Naive B cell (primary cell): ENCODE measurements around the gene CDC42. TPM values are rescaled to one million over a fixed set of nuclear protein-coding genes. Genes with fewer than 3 reads are reported as not detected.

Experiments
- ATAC-seq, 2 donors: fragments of 150-1000 bp; cut with Tn5 transposase; 2 replicates each; pipeline ENCODE4 v1.10.0; 2021; ENCODE audit warnings: low read depth in 2 of 2, mild to moderate bottlenecking in 2 of 2, moderate library complexity in 2 of 2
- DNase-seq: peaks from one replicate; pipeline ENCODE4 v3.0.0; 2022
- H3K27ac Mint-ChIP-seq, 6 donors: one replicate each; pipeline ENCODE4 v1.8.0; 2020 to 2022; ENCODE audit warnings: mild to moderate bottlenecking in 6 of 6, mixed read lengths in 6 of 6, moderate library complexity in 5 of 6, inconsistent platforms in 2 of 6
- H3K27me3 Mint-ChIP-seq, 3 donors: one replicate each; pipeline ENCODE4 v1.8.0; 2021 to 2022; ENCODE audit warnings: mixed read lengths in 3 of 3, mild to moderate bottlenecking in 1 of 3
- H3K36me3 Mint-ChIP-seq, 2 donors: one replicate each; pipeline ENCODE4 v1.8.0; 2020 to 2022; ENCODE audit warnings: mixed read lengths in 2 of 2, inconsistent platforms in 1 of 2, mild to moderate bottlenecking in 1 of 2
- H3K4me1 Mint-ChIP-seq, 3 donors: one replicate each; pipeline ENCODE4 v1.8.0; 2020 to 2022; ENCODE audit warnings: mixed read lengths in 3 of 3, inconsistent platforms in 1 of 3, mild to moderate bottlenecking in 1 of 3, moderate library complexity in 1 of 3
- H3K4me3 Mint-ChIP-seq, 8 donors: one replicate each; pipeline ENCODE4 v1.8.0; 2020 to 2022; ENCODE audit warnings: mild to moderate bottlenecking in 8 of 8, mixed read lengths in 8 of 8, moderate library complexity in 8 of 8, inconsistent platforms in 2 of 8
- H3K9me3 Mint-ChIP-seq, 7 donors: one replicate each; pipeline ENCODE4 v1.8.0; 2020 to 2022; ENCODE audit warnings: mixed read lengths in 7 of 7, mild to moderate bottlenecking in 5 of 7, inconsistent platforms in 2 of 7, moderate library complexity in 1 of 7
- polyA plus RNA-seq, 6 donors: library from polyadenylated mRNA; unstranded; fragments of 300-500 nt; fragmentation: Illumina TruSeq; gene quantifications; one replicate each; pipeline ENCODE4 v1.2.3, GENCODE V29; 2021; ENCODE audit warnings: low read depth in 6 of 6

The CDC42 gene
- polyA plus RNA-seq, 6 donors from 2014 or later: 165 to 491 (median 378) TPM

DNA sequence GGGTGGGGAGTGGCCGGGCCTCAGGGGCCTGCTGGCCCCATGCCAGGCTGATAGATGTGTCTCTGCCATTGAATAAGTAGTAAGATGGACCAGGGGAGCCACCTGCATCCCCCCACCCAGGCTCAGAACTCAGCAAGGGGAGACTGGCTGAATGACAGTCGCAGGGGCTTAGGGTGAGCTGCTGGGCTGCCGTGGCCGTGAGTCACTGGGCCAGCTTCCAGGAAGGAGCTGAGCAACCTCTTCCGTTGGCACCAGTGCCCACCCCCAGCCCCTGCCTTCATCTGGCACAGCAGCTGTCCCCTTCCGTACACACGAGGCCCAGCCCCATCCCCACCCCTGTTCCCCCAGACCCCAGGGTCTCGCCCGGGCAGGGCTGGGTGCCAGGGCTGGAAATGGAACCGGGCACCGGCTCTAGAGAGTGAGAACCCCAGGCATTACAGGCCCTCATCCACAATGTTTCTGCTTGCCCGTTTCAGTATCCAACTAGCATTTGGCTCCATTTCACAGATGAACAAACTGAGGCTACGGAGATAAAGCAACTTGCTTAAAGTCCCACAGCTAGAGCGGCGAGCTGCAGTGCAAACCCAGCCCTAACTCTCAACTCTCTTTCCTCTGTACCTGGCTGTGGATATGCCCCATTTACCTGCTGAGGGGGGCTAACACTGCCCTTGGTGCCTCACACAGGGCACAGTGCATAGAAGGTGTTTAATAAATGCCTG is 80.2 kb downstream of the CDC42 start:
- no peak for ATAC-seq
- no peaks in the 10 kb centered on the region for H3K36me3 Mint-ChIP-seq
- no peaks in the 10 kb centered on the region for H3K9me3 Mint-ChIP-seq

DNA sequence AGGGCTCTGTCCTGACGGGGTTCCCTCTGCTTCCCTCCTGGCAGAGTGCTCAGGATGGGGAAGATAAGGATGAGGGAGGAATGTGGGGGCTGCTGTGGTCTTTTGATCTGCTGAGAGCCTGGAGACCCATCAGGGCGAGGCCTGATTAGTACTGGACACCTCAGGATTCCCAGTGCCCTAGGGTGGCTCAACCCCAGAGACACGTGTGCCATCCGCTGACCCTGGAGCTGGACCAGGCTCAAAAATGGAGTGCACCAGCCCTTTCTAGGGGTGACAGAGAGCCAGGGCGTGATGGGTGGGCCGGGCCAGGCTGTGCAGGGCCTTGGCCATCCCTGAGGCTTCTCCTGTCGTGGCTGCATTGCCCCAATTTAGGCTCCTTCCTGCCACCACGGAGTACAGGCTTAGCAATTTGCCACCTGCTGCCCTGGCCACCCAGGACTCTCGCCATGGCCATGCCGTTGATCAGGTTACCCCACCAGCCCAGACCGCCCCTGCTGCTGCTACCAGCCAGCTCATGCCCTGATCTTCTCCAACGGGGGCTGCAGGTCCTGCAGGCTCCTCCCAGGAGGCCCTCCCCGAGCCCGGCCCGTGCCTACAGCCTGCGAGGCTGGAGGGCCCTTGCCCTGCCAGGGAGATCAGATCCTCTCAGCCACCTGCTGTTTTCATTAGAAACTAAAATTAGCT is 80.9 kb downstream of the CDC42 start:
- H3K4me1 Mint-ChIP-seq: peaks cover 7 to 14% (median 11%) of the 10 kb centered on the region in 3 donors
- H3K36me3 Mint-ChIP-seq: no peaks in the 10 kb centered on the region
- no peaks in the 10 kb centered on the region for H3K9me3 Mint-ChIP-seq
- no peak overlapping the region for H3K27ac Mint-ChIP-seq
- DNase-seq: no peak
- peaks cover 0 to 22% (median 9%) of the 10 kb centered on the region in 3 donors for H3K27me3 Mint-ChIP-seq
- no peak overlapping the region for H3K4me3 Mint-ChIP-seq
- ATAC-seq: no peak

More for the DNA sequence above, 80.2 kb downstream of the CDC42 start:
- Mint-ChIP-seq H3K27ac (peak overlapping the region in 1 of 6 donors; percentile 69), H3K4me3 (no peak overlapping the region), H3K4me1 (peaks cover 2 to 10% (median 10%) of the 10 kb centered on the region in 3 donors), H3K27me3 (peaks cover 0 to 20% (median 4%) of the 10 kb centered on the region in 3 donors)
- no peak for DNase-seq

DNA sequence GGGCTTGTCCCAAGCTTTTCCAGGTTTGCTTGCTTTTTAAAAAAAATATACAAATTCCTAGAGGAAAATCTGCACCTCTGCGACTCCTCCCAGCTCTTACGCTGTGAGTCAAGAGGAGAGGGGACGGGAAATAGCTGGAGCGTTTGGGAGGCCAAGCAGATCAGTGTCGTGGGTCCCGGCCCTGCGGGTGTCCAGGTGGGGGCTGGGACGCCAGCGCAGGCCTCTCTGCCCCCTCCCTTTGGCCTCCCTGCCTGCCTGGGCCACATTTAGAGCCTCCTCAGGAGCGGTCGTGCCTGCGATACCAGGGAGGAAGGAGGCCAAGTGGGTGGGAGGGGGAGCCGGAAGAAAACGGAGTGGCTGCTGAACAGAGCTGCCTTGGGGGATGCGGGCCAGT is 81.4 kb downstream of the CDC42 start:
- DNase-seq (no peak), ATAC-seq (no peak)
- Mint-ChIP-seq H3K27me3 (peaks cover 0 to 25% (median 9%) of the 10 kb centered on the region in 3 donors), H3K27ac (no peak overlapping the region), H3K9me3 (no peaks in the 10 kb centered on the region), H3K4me1 (peaks cover 7 to 15% (median 11%) of the 10 kb centered on the region in 3 donors), H3K36me3 (no peaks in the 10 kb centered on the region), H3K4me3 (no peak overlapping the region)

DNA sequence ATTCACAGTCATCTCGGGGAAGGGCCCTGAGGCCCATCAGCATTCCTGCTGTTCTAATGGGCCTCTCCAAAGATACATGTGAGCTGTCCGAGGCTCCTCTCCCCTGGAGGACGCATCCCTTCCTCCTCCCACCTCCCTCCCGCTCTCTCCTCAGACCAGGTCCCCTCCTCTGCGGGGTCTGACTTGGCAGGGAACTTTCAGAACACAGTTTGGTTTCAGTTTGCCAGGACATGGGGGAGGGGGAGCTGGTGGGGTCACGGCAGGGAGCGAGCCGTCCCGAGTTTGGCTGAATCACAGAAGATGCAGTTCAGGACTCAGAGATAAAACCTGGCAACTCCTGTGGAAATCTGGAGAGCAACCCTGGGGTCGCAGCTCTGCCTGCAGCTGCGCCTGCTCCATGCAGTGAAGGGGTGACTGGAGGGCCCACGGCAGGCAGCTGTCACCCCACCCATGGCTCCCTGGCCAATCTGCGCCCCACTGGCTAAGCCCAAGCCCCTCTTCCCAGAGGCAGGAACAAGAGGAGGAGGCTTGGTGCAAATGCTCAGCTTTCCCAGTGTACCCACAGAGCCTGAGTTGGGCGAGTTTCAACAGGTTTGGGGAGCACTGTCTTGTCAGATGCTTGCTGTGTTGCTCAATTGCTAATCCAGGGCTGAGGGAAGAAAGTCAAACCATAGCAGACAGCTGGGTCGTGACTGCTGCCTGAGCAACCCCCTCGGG is 84.7 kb downstream of the CDC42 start:
- peaks cover 11 to 19% (median 17%) of the 10 kb centered on the region in 3 donors for H3K4me1 Mint-ChIP-seq
- no peaks in the 10 kb centered on the region for H3K9me3 Mint-ChIP-seq
- no peak for DNase-seq
- peaks cover 9 to 56% (median 15%) of the 10 kb centered on the region in 3 donors for H3K27me3 Mint-ChIP-seq
- no peak for ATAC-seq
- H3K4me3 Mint-ChIP-seq: peak overlapping the region in 1 of 8 donors; percentile 56
- no peaks in the 10 kb centered on the region for H3K36me3 Mint-ChIP-seq
- H3K27ac Mint-ChIP-seq: no peak overlapping the region

DNA sequence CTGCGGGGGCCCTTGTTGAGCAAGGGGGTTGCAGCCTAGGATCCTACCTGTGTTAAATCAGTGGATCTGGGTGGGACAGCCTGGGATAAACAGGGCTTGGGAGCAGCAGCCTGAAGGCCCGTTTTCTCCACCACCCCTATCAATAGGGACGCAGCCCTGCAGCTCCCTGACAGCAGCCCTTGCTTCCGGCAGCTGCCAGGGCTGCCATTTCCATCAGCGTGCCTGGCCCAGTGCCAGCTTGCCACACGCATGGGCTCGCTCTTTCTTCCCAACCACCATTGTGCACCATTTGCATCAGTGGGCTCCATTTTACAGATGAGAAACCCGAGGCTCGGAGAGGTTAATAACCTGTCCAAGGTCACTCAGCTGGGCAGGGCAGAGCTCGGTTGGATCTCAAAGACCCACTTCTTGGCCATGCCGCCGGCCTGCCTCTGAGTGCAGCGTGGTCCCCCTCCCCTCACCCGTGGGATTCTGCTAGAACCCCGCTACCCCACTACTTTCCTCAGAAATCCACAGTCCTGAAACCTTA is 86.6 kb downstream of the CDC42 start:
- H3K4me1 Mint-ChIP-seq: peaks cover 17 to 25% (median 25%) of the 10 kb centered on the region in 3 donors

DNA sequence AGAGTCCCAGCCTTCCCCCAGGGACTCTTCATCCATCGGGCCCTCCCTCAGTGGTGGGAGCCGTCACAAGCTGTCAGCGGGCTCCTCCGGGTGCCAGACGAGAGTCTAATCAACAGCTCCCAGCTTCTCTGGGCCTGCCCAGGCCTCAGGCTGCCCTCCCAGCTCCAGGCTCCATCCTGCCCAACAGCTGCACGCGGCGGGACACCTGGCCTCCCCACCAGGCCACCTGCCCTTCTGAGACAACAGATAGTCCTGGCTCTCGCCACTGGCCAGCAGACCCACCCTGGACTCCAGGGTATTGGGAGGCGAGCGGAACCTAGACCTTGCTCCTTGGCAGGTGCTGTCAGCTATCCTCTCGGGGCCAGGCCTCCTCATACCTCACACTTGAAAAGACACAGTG is 87.3 kb downstream of the CDC42 start:
- Mint-ChIP-seq H3K4me1 (peaks cover 17 to 26% (median 25%) of the 10 kb centered on the region in 3 donors), H3K27me3 (peaks cover 19 to 66% (median 28%) of the 10 kb centered on the region in 3 donors), H3K27ac (no peak overlapping the region), H3K36me3 (no peaks in the 10 kb centered on the region), H3K9me3 (no peaks in the 10 kb centered on the region), H3K4me3 (peak overlapping the region in 1 of 8 donors; percentile 20)
- DNase-seq (no peak), ATAC-seq (no peak)

More for the DNA sequence above, 86.6 kb downstream of the CDC42 start:
- Mint-ChIP-seq H3K27me3 (peaks cover 14 to 66% (median 21%) of the 10 kb centered on the region in 3 donors), H3K4me3 (peak overlapping the region in 1 of 8 donors; percentile 32), H3K9me3 (no peaks in the 10 kb centered on the region), H3K27ac (no peak overlapping the region), H3K36me3 (no peaks in the 10 kb centered on the region)
- DNase-seq (no peak), ATAC-seq (no peak)

Other genes starting within 250 kb of the CDC42 start
- not detected for gene LDLRAD2, start 240.4 kb upstream of the CDC42 start, polyA plus RNA-seq
- under 1 TPM in 1 of 6 donors, not detected in 5; 0.07 TPM for gene HSPG2, start 115.4 kb upstream of the CDC42 start, polyA plus RNA-seq
- gene CELA3B, start 75.7 kb upstream of the CDC42 start, polyA plus RNA-seq: not detected
- gene CELA3A, start 51.1 kb upstream of the CDC42 start, polyA plus RNA-seq: not detected
- under 1 TPM in 1 of 6 donors, not detected in 5; 0.32 TPM for gene WNT4, start 90.4 kb downstream of the CDC42 start, polyA plus RNA-seq